SU-DHL-6 (cell line): ENCODE measurements around the gene TRPM8.

Experiments used
- EZH2phosphoT487 ChIP-seq: fragments of 200-600 bp; sonication (generic), shearing (Covaris generic); conservative IDR thresholded peaks from 2 replicates; pipeline ENCODE4 v1.6.1; 2018; ENCODE audit warnings: mild to moderate bottlenecking, antibody characterized with exemption, low read length, moderate library complexity, mixed read lengths
- TF ChIP-seq, protein P1 (sequence below): fragments of 200-600 bp; sonication (generic); IDR thresholded peaks from one replicate; pipeline ENCODE4 v1.5.1; 2017; ENCODE audit warnings: antibody characterized with exemption, mild to moderate bottlenecking, low read length, moderate library complexity; ENCODE audit not compliant: insufficient read depth, poor library complexity, severe bottlenecking

GRCh38 chr2:234015861-234016260 is 98.7 kb downstream of the TRPM8 start:
- TF ChIP-seq, protein P1, sequence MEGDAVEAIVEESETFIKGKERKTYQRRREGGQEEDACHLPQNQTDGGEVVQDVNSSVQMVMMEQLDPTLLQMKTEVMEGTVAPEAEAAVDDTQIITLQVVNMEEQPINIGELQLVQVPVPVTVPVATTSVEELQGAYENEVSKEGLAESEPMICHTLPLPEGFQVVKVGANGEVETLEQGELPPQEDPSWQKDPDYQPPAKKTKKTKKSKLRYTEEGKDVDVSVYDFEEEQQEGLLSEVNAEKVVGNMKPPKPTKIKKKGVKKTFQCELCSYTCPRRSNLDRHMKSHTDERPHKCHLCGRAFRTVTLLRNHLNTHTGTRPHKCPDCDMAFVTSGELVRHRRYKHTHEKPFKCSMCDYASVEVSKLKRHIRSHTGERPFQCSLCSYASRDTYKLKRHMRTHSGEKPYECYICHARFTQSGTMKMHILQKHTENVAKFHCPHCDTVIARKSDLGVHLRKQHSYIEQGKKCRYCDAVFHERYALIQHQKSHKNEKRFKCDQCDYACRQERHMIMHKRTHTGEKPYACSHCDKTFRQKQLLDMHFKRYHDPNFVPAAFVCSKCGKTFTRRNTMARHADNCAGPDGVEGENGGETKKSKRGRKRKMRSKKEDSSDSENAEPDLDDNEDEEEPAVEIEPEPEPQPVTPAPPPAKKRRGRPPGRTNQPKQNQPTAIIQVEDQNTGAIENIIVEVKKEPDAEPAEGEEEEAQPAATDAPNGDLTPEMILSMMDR = no peak
- no peak for TF ChIP-seq EZH2phosphoT487
